ENCODE measurements around the gene PIP5K1B.

DNA sequence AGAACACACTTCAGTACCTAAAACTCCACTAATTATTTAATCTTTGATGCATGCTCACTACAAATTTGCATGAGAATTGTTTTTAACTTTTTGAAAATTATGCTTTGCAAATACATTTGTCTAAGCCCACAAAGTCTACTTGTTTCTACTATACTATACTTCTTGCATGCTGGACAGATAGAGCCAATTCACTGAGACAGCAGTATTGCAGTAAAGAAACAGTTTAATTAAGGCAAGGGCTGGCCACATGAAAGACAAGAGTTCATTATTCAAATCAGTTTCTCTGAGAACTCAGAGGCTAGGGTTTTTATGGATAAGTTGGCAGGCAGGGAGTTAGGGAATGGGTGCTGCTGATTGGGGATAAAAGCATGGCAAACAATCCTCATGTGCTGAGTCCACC lies 324.5 kb downstream of the PIP5K1B start:
- TF ChIP-seq, protein P1, sequence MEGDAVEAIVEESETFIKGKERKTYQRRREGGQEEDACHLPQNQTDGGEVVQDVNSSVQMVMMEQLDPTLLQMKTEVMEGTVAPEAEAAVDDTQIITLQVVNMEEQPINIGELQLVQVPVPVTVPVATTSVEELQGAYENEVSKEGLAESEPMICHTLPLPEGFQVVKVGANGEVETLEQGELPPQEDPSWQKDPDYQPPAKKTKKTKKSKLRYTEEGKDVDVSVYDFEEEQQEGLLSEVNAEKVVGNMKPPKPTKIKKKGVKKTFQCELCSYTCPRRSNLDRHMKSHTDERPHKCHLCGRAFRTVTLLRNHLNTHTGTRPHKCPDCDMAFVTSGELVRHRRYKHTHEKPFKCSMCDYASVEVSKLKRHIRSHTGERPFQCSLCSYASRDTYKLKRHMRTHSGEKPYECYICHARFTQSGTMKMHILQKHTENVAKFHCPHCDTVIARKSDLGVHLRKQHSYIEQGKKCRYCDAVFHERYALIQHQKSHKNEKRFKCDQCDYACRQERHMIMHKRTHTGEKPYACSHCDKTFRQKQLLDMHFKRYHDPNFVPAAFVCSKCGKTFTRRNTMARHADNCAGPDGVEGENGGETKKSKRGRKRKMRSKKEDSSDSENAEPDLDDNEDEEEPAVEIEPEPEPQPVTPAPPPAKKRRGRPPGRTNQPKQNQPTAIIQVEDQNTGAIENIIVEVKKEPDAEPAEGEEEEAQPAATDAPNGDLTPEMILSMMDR (IDR thresholded peaks at IDR 0.05; ENCODE audit: low read length): no peak
- TF ChIP-seq EZH2 (optimal IDR thresholded peaks at IDR 0.05; ENCODE audit: low read depth, low read length): no peak

Data from MM.1S (cell line).